ENCODE results near the gene ANKRD10. TPM values are rescaled to one million over a fixed set of nuclear protein-coding genes. Genes with fewer than 3 reads are reported as not detected.

ANKRD10 gene
- total RNA-seq, 1 donor from 2014 or later, result 212 TPM

- peaks cover 9% of the 10 kb centered on the region for H3K27me3 Mint-ChIP-seq (ENCODE audit: insufficient read depth, low read depth)
- no peak for DNase-seq (ENCODE audit: low spot score)
- Histone ChIP-seq H3K36me3 (no peaks in the 10 kb centered on the region), H3K27me3 (no peaks in the 10 kb centered on the region), H3K79me2 (ENCODE audit: low read depth) (no peaks in the 10 kb centered on the region), H3K27ac (no peak overlapping the region), H3K9me3 (ENCODE audit: low read depth) (no peaks in the 10 kb centered on the region), H4K20me1 (ENCODE audit: low read depth) (peaks cover 30% of the 10 kb centered on the region), H3F3A (ENCODE audit: low read depth) (peaks cover 34% of the 10 kb centered on the region), H2AFZ (replicated peaks) (no peak overlapping the region), H3K4me2 (no peak overlapping the region), H3K4me3 (no peak overlapping the region), H3K4me1 (peaks cover 42% of the 10 kb centered on the region), H3K9ac (no peak overlapping the region)
- no peak overlapping the region for H3K27ac Mint-ChIP-seq
- H3K4me3 Mint-ChIP-seq, result no peak overlapping the region
- no peaks in the 10 kb centered on the region for H3K9me3 Mint-ChIP-seq
- peaks cover 6% of the 10 kb centered on the region for H3K36me3 Mint-ChIP-seq
- TF ChIP-seq EZH2phosphoT487 (IDR thresholded peaks at IDR 0.05) (no peak), EZH2 (IDR thresholded peaks at IDR 0.05) (no peak), CTCF (IDR thresholded peaks at IDR 0.05) (no peak)
- H3K4me1 Mint-ChIP-seq, result peaks cover 54% of the 10 kb centered on the region
Observed at GRCh38 chr13:110884517-110884916, 30.4 kb downstream of the ANKRD10 start.

GRCh38 chr13:110883542-110883941 lies 31.3 kb downstream of the ANKRD10 start:
- peaks cover 24% of the 10 kb centered on the region for H3F3A ChIP-seq (ENCODE audit: low read depth)
- no peak for TF ChIP-seq EZH2phosphoT487 (IDR thresholded peaks at IDR 0.05)
- no peak for TF ChIP-seq EZH2 (IDR thresholded peaks at IDR 0.05)
- no peak for TF ChIP-seq CTCF (IDR thresholded peaks at IDR 0.05)
- Mint-ChIP-seq H3K9me3 (no peaks in the 10 kb centered on the region), H3K4me3 (no peak overlapping the region), H3K36me3 (peaks cover 4% of the 10 kb centered on the region), H3K27ac (no peak overlapping the region), H3K4me1 (peaks cover 50% of the 10 kb centered on the region), H3K27me3 (ENCODE audit: insufficient read depth, low read depth) (peaks cover 9% of the 10 kb centered on the region)
- H3K9ac ChIP-seq, result no peak overlapping the region
- H3K27me3 ChIP-seq, result no peaks in the 10 kb centered on the region
- no peak overlapping the region for H3K4me2 ChIP-seq
- DNase-seq (ENCODE audit: low spot score), result no peak
- H3K9me3 ChIP-seq (ENCODE audit: low read depth), result no peaks in the 10 kb centered on the region
- no peak overlapping the region for H3K27ac ChIP-seq
- peaks cover 32% of the 10 kb centered on the region for H3K4me1 ChIP-seq
- peaks cover 21% of the 10 kb centered on the region for H4K20me1 ChIP-seq (ENCODE audit: low read depth)
- H3K36me3 ChIP-seq, result no peaks in the 10 kb centered on the region
- no peak overlapping the region for H2AFZ ChIP-seq (replicated peaks)
- no peaks in the 10 kb centered on the region for H3K79me2 ChIP-seq (ENCODE audit: low read depth)
- H3K4me3 ChIP-seq, result no peak overlapping the region

- no peak overlapping the region for H3K4me3 ChIP-seq
- H3K4me3 Mint-ChIP-seq, result no peak overlapping the region
- no peak overlapping the region for H3K4me2 ChIP-seq
- H4K20me1 ChIP-seq (ENCODE audit: low read depth), result peaks cover 15% of the 10 kb centered on the region
- no peak overlapping the region for H2AFZ ChIP-seq (replicated peaks)
- no peak overlapping the region for H3K9ac ChIP-seq
- H3F3A ChIP-seq (ENCODE audit: low read depth), result peaks cover 20% of the 10 kb centered on the region
- H3K27ac Mint-ChIP-seq, result no peak overlapping the region
- H3K4me1 Mint-ChIP-seq, result peaks cover 44% of the 10 kb centered on the region
- H3K36me3 Mint-ChIP-seq, result peaks cover 2% of the 10 kb centered on the region
- peaks cover 27% of the 10 kb centered on the region for H3K4me1 ChIP-seq
- no peaks in the 10 kb centered on the region for H3K79me2 ChIP-seq (ENCODE audit: low read depth)
- no peaks in the 10 kb centered on the region for H3K9me3 Mint-ChIP-seq
- peaks cover 6% of the 10 kb centered on the region for H3K27me3 Mint-ChIP-seq (ENCODE audit: insufficient read depth, low read depth)
- no peak for DNase-seq (ENCODE audit: low spot score)
- H3K27me3 ChIP-seq, result no peaks in the 10 kb centered on the region
- TF ChIP-seq EZH2phosphoT487 (IDR thresholded peaks at IDR 0.05) (no peak), CTCF (IDR thresholded peaks at IDR 0.05) (no peak), EZH2 (IDR thresholded peaks at IDR 0.05) (no peak)
- H3K27ac ChIP-seq, result no peak overlapping the region
- no peaks in the 10 kb centered on the region for H3K36me3 ChIP-seq
- H3K9me3 ChIP-seq (ENCODE audit: low read depth), result no peaks in the 10 kb centered on the region
Observed at GRCh38 chr13:110882972-110883371, 31.9 kb downstream of the ANKRD10 start.
